ENCODE results near the gene IL1RAPL1. TPM values are rescaled to one million over a fixed set of nuclear protein-coding genes. Genes with fewer than 3 reads are reported as not detected.
"Not testable (repeated sequence)": the region's sequence is repeated elsewhere in the genome, so short reads cannot be mapped to it uniquely, and the experiment has no call there.

Gene IL1RAPL1
- polyA plus RNA-seq, 1 donor, result 0.34 TPM

GRCh38 chrX:28756175-28756574, 168.9 kb downstream of the IL1RAPL1 start:
- Histone ChIP-seq H3K27me3 (ENCODE audit: control insufficient read depth, insufficient read depth, low read length) (no peaks in the 10 kb centered on the region), H3K4me1 (ENCODE audit: control insufficient read depth, insufficient read depth, low read length) (no peaks in the 10 kb centered on the region), H3K36me3 (ENCODE audit: control insufficient read depth, insufficient read depth, low read length) (no peaks in the 10 kb centered on the region), H3K4me3 (ENCODE audit: low read length) (no peak overlapping the region), H3K9me3 (ENCODE audit: control insufficient read depth, low read depth, low read length) (no peaks in the 10 kb centered on the region), H3K27ac (ENCODE audit: low read length) (no peak overlapping the region)
- no CpG with 5 or more reads among the region's 2 CpGs for WGBS (ENCODE audit: insufficient coverage, low lambda C conversion rate)
- no peak for DNase-seq

- Histone ChIP-seq H3K27ac (ENCODE audit: low read length) (no peak overlapping the region), H3K4me3 (ENCODE audit: low read length) (no peak overlapping the region), H3K4me1 (ENCODE audit: control insufficient read depth, insufficient read depth, low read length) (no peaks in the 10 kb centered on the region), H3K27me3 (ENCODE audit: control insufficient read depth, insufficient read depth, low read length) (no peaks in the 10 kb centered on the region), H3K9me3 (ENCODE audit: control insufficient read depth, low read depth, low read length) (no peaks in the 10 kb centered on the region), H3K36me3 (ENCODE audit: control insufficient read depth, insufficient read depth, low read length) (no peaks in the 10 kb centered on the region)
- no peak for DNase-seq
These were observed 169.4 kb downstream of the IL1RAPL1 start for GRCh38 chrX:28756647-28757046.

GRCh38 chrX:28757290-28757689, 170.0 kb downstream of the IL1RAPL1 start:
- Histone ChIP-seq H3K4me3 (ENCODE audit: low read length) (no peak overlapping the region), H3K9me3 (ENCODE audit: control insufficient read depth, low read depth, low read length) (no peaks in the 10 kb centered on the region), H3K27ac (ENCODE audit: low read length) (no peak overlapping the region), H3K36me3 (ENCODE audit: control insufficient read depth, insufficient read depth, low read length) (no peaks in the 10 kb centered on the region), H3K27me3 (ENCODE audit: control insufficient read depth, insufficient read depth, low read length) (no peaks in the 10 kb centered on the region), H3K4me1 (ENCODE audit: control insufficient read depth, insufficient read depth, low read length) (no peaks in the 10 kb centered on the region)
- DNase-seq, result no peak
- WGBS (ENCODE audit: insufficient coverage, low lambda C conversion rate), result no CpG with 5 or more reads among the region's 2 CpGs

- not testable (repeated sequence) for H3K9me3 ChIP-seq (ENCODE audit: control insufficient read depth, low read depth, low read length); H3K27ac ChIP-seq (ENCODE audit: low read length); DNase-seq; H3K4me1 ChIP-seq (ENCODE audit: control insufficient read depth, insufficient read depth, low read length); H3K4me3 ChIP-seq (ENCODE audit: low read length); H3K36me3 ChIP-seq (ENCODE audit: control insufficient read depth, insufficient read depth, low read length); H3K27me3 ChIP-seq (ENCODE audit: control insufficient read depth, insufficient read depth, low read length)
- no CpG with 5 or more reads among the region's 2 CpGs for WGBS (ENCODE audit: insufficient coverage, low lambda C conversion rate)
These were observed 179.3 kb downstream of the IL1RAPL1 start for GRCh38 chrX:28766561-28766960.

GRCh38 chrX:28773807-28774206, 186.6 kb downstream of the IL1RAPL1 start:
- Histone ChIP-seq H3K27me3 (ENCODE audit: control insufficient read depth, insufficient read depth, low read length) (no peaks in the 10 kb centered on the region), H3K4me3 (ENCODE audit: low read length) (no peak overlapping the region), H3K27ac (ENCODE audit: low read length) (no peak overlapping the region), H3K9me3 (ENCODE audit: control insufficient read depth, low read depth, low read length) (no peaks in the 10 kb centered on the region), H3K36me3 (ENCODE audit: control insufficient read depth, insufficient read depth, low read length) (no peaks in the 10 kb centered on the region), H3K4me1 (ENCODE audit: control insufficient read depth, insufficient read depth, low read length) (no peaks in the 10 kb centered on the region)
- DNase-seq, result no peak
- WGBS (ENCODE audit: insufficient coverage, low lambda C conversion rate), result no CpG with 5 or more reads among the region's 5 CpGs

GRCh38 chrX:28787206-28787605, 200.0 kb downstream of the IL1RAPL1 start:
- H3K27ac ChIP-seq (ENCODE audit: low read length), result no peak overlapping the region

GRCh38 chrX:28800671-28801070, 213.4 kb downstream of the IL1RAPL1 start:
- not testable (repeated sequence) for H3K27me3 ChIP-seq (ENCODE audit: control insufficient read depth, insufficient read depth, low read length); H3K4me3 ChIP-seq (ENCODE audit: low read length); H3K9me3 ChIP-seq (ENCODE audit: control insufficient read depth, low read depth, low read length); H3K27ac ChIP-seq (ENCODE audit: low read length); DNase-seq; H3K36me3 ChIP-seq (ENCODE audit: control insufficient read depth, insufficient read depth, low read length); H3K4me1 ChIP-seq (ENCODE audit: control insufficient read depth, insufficient read depth, low read length)
- WGBS (ENCODE audit: insufficient coverage, low lambda C conversion rate), result 75% methylated on average over 1 of the region's 5 CpGs

More at GRCh38 chrX:28787206-28787605, 200.0 kb downstream of the IL1RAPL1 start:
- Histone ChIP-seq H3K4me1 (ENCODE audit: control insufficient read depth, insufficient read depth, low read length) (no peaks in the 10 kb centered on the region), H3K9me3 (ENCODE audit: control insufficient read depth, low read depth, low read length) (no peaks in the 10 kb centered on the region), H3K27me3 (ENCODE audit: control insufficient read depth, insufficient read depth, low read length) (no peaks in the 10 kb centered on the region), H3K4me3 (ENCODE audit: low read length) (no peak overlapping the region), H3K36me3 (ENCODE audit: control insufficient read depth, insufficient read depth, low read length) (no peaks in the 10 kb centered on the region)
- no peak for DNase-seq
- no CpG with 5 or more reads among the region's 2 CpGs for WGBS (ENCODE audit: insufficient coverage, low lambda C conversion rate)

- Histone ChIP-seq H3K27ac (ENCODE audit: low read length) (no peak overlapping the region), H3K4me3 (ENCODE audit: low read length) (no peak overlapping the region), H3K36me3 (ENCODE audit: control insufficient read depth, insufficient read depth, low read length) (no peaks in the 10 kb centered on the region), H3K9me3 (ENCODE audit: control insufficient read depth, low read depth, low read length) (no peaks in the 10 kb centered on the region), H3K4me1 (ENCODE audit: control insufficient read depth, insufficient read depth, low read length) (no peaks in the 10 kb centered on the region), H3K27me3 (ENCODE audit: control insufficient read depth, insufficient read depth, low read length) (no peaks in the 10 kb centered on the region)
- DNase-seq, result no peak
- whole genome bisulfite sequencing (ENCODE audit: insufficient coverage, low lambda C conversion rate), result 100% methylated on average over 1 of the region's 1 CpG
These were observed 215.4 kb downstream of the IL1RAPL1 start for GRCh38 chrX:28802625-28803024.

- Histone ChIP-seq H3K4me1 (ENCODE audit: control insufficient read depth, insufficient read depth, low read length) (no peaks in the 10 kb centered on the region), H3K27ac (ENCODE audit: low read length) (no peak overlapping the region), H3K36me3 (ENCODE audit: control insufficient read depth, insufficient read depth, low read length) (no peaks in the 10 kb centered on the region), H3K27me3 (ENCODE audit: control insufficient read depth, insufficient read depth, low read length) (no peaks in the 10 kb centered on the region), H3K9me3 (ENCODE audit: control insufficient read depth, low read depth, low read length) (no peaks in the 10 kb centered on the region), H3K4me3 (ENCODE audit: low read length) (no peak overlapping the region)
- peak in 1 of 2 donors; percentile 1 for DNase-seq
- no CpG with 5 or more reads among the region's 1 CpG for WGBS (ENCODE audit: insufficient coverage, low lambda C conversion rate)
These were observed 248.7 kb downstream of the IL1RAPL1 start for GRCh38 chrX:28835991-28836390.

GRCh38 chrX:28843817-28844216, 256.6 kb downstream of the IL1RAPL1 start:
- Histone ChIP-seq H3K9me3 (ENCODE audit: control insufficient read depth, low read depth, low read length) (no peaks in the 10 kb centered on the region), H3K4me3 (ENCODE audit: low read length) (no peak overlapping the region), H3K27ac (ENCODE audit: low read length) (no peak overlapping the region), H3K36me3 (ENCODE audit: control insufficient read depth, insufficient read depth, low read length) (no peaks in the 10 kb centered on the region), H3K27me3 (ENCODE audit: control insufficient read depth, insufficient read depth, low read length) (no peaks in the 10 kb centered on the region), H3K4me1 (ENCODE audit: control insufficient read depth, insufficient read depth, low read length) (no peaks in the 10 kb centered on the region)
- WGBS (ENCODE audit: insufficient coverage, low lambda C conversion rate), result no CpG with 5 or more reads among the region's 3 CpGs
- DNase-seq, result no peak

GRCh38 chrX:28847423-28847822, 260.2 kb downstream of the IL1RAPL1 start:
- no peak for DNase-seq
- Histone ChIP-seq H3K4me1 (ENCODE audit: control insufficient read depth, insufficient read depth, low read length) (no peaks in the 10 kb centered on the region), H3K9me3 (ENCODE audit: control insufficient read depth, low read depth, low read length) (no peaks in the 10 kb centered on the region), H3K36me3 (ENCODE audit: control insufficient read depth, insufficient read depth, low read length) (no peaks in the 10 kb centered on the region), H3K27me3 (ENCODE audit: control insufficient read depth, insufficient read depth, low read length) (no peaks in the 10 kb centered on the region), H3K27ac (ENCODE audit: low read length) (no peak overlapping the region), H3K4me3 (ENCODE audit: low read length) (no peak overlapping the region)
- WGBS (ENCODE audit: insufficient coverage, low lambda C conversion rate), result no CpG with 5 or more reads among the region's 3 CpGs
